IMR-90 (cell line): ENCODE measurements around the gene KCNAB2.

Experiments used
- CEBPB ChIP-seq: IDR thresholded peaks from 2 replicates; pipeline ENCODE4 v1.6.1; 2012; ENCODE audit warnings: low read depth, low read length, improper control_type of control experiment
- CHD1 ChIP-seq: IDR thresholded peaks from 2 replicates; pipeline ENCODE4 v1.6.1; 2012; ENCODE audit warnings: low read depth, low read length, improper control_type of control experiment
- MAFK ChIP-seq: IDR thresholded peaks from 2 replicates; pipeline ENCODE4 v1.6.1; 2012; ENCODE audit warnings: low read depth, low read length, improper control_type of control experiment
- POLR2A ChIP-seq: IDR thresholded peaks from 2 replicates; pipeline ENCODE4 v1.6.1; 2012; ENCODE audit warnings: mild to moderate bottlenecking, low read depth, low read length
- RAD21 ChIP-seq: IDR thresholded peaks from 2 replicates; pipeline ENCODE4 v1.6.1; 2012; ENCODE audit warnings: low read length, improper control_type of control experiment
- RCOR1 ChIP-seq: IDR thresholded peaks from 2 replicates; pipeline ENCODE4 v1.6.1; 2012; ENCODE audit warnings: mild to moderate bottlenecking, low read length, improper control_type of control experiment; ENCODE audit not compliant: insufficient replicate concordance
- RFX5 ChIP-seq: IDR thresholded peaks from 2 replicates; pipeline ENCODE4 v1.8.0; 2012; ENCODE audit warnings: low read depth, mild to moderate bottlenecking, low read length, moderate library complexity
- SMC3 ChIP-seq: fragments of 150-350 bp; IDR thresholded peaks from 2 replicates; pipeline ENCODE4 v1.6.1; 2016; ENCODE audit warnings: low read depth, mild to moderate bottlenecking, antibody characterized with exemption, low read length, moderate library complexity
- TF ChIP-seq, protein P1 (sequence below): conservative IDR thresholded peaks from 2 replicates; pipeline ENCODE4 v1.5.1; 2012; ENCODE audit warnings: mild to moderate bottlenecking, low read depth, low read length, improper control_type of control experiment
- TF ChIP-seq, protein P2 (sequence below): fragments of 150-350 bp; IDR thresholded peaks from 2 replicates; pipeline ENCODE4 v1.6.1; 2016; ENCODE audit warnings: low read depth, mild to moderate bottlenecking, low read length, moderate library complexity, borderline replicate concordance

GRCh38 chr1:6008696-6009095, 37.0 kb upstream of the KCNAB2 start:
- TF ChIP-seq, protein P1, sequence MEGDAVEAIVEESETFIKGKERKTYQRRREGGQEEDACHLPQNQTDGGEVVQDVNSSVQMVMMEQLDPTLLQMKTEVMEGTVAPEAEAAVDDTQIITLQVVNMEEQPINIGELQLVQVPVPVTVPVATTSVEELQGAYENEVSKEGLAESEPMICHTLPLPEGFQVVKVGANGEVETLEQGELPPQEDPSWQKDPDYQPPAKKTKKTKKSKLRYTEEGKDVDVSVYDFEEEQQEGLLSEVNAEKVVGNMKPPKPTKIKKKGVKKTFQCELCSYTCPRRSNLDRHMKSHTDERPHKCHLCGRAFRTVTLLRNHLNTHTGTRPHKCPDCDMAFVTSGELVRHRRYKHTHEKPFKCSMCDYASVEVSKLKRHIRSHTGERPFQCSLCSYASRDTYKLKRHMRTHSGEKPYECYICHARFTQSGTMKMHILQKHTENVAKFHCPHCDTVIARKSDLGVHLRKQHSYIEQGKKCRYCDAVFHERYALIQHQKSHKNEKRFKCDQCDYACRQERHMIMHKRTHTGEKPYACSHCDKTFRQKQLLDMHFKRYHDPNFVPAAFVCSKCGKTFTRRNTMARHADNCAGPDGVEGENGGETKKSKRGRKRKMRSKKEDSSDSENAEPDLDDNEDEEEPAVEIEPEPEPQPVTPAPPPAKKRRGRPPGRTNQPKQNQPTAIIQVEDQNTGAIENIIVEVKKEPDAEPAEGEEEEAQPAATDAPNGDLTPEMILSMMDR = no peak
- TF ChIP-seq RCOR1 (no peak), CEBPB (no peak), RAD21 (no peak), POLR2A (no peak), CHD1 (no peak), MAFK (no peak), RFX5 (no peak), SMC3 (no peak)
- TF ChIP-seq, protein P2, sequence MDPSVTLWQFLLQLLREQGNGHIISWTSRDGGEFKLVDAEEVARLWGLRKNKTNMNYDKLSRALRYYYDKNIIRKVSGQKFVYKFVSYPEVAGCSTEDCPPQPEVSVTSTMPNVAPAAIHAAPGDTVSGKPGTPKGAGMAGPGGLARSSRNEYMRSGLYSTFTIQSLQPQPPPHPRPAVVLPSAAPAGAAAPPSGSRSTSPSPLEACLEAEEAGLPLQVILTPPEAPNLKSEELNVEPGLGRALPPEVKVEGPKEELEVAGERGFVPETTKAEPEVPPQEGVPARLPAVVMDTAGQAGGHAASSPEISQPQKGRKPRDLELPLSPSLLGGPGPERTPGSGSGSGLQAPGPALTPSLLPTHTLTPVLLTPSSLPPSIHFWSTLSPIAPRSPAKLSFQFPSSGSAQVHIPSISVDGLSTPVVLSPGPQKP = no peak
